22Rv1 (cell line): ENCODE measurements around the gene NR2F1-AS1.

Source experiments
- CTCF ChIP-seq: fragments of 450-650 bp; IDR thresholded peaks from 2 replicates; pipeline ENCODE4 v1.5.1; 2017; ENCODE audit warnings: mild to moderate bottlenecking
- ZFX ChIP-seq: fragments of 450-650 bp; IDR thresholded peaks from 2 replicates; pipeline ENCODE4 v1.6.1; 2017; ENCODE audit warnings: antibody characterized with exemption, borderline replicate concordance

GRCh38 chr5:93574491-93575305, 6.3 kb downstream of the NR2F1-AS1 start:
- no peak for TF ChIP-seq CTCF
- TF ChIP-seq ZFX, result no peak
